Heart left ventricle (tissue), 13 donors: ENCODE data around the gene BOD1.

ENCODE experiments used
- CTCF ChIP-seq, 12 donors: fragments of 200-600 bp; sonication (generic) in 4 of 12; IDR thresholded peaks; one replicate each; pipeline versions ENCODE4 v1.5.0 to v1.8.0; 2018 to 2022; ENCODE audit warnings: antibody characterized with exemption in 12 of 12, mild to moderate bottlenecking in 5 of 12
- POLR2A ChIP-seq, 2 donors: fragments of 450-650 bp; IDR thresholded peaks; one replicate each; pipeline ENCODE4 v1.6.1; 2017; ENCODE audit warnings: antibody characterized with exemption in 2 of 2, mild to moderate bottlenecking in 2 of 2, moderate library complexity in 2 of 2
- donor health status: ischemic (EF 13 %, LVEDD 7.1; RV severe dilation, severe dysfunction).
- donor health status: DM: no; HTN: yes; CAD: no.
- donor health status: DM: no; HTN: no; CAD: no.
- donor health status: ischemic (EF 25% LVEDD 6.9; RV normal size, moderate dysfunction).
- donor health status: ischemic (EF 25% LVEDD 5.7; RV mildly dilated, moderate dysfunction).
- donor health status: ischemic (EF 35%, LVEDD 5.7; RV mildly dilated, moderate dysfunction).
- donor health status: nonischemic (EF 11% LVEDD 7.7; RV severe dilation, severe dysfunction).
- donor health status: DM: yes; HTN: yes; CAD: no.
- donor health status: PGD.
- donor health status: ischemic (EF 29% LVEDD 5.4; RV normal size, mild dysfunction).
- donor health status: nonischemic (EF 23%, LVEDD 6.1; RV moderate dilation, normal function).

- TF ChIP-seq CTCF (IDR thresholded peaks at IDR 0.05), result no peak
- no peak for TF ChIP-seq POLR2A (IDR thresholded peaks at IDR 0.05)
Observed at GRCh38 chr5:173604141-173604540, 12.3 kb downstream of the BOD1 start.
